ENCODE data around the gene NKX2-3.

NKX2-3 gene

GRCh38 chr10:99526861-99527504, 5.8 kb upstream of the NKX2-3 start:
- DNase-seq (ENCODE audit: low spot score) = no peak

- no peak for DNase-seq (ENCODE audit: low spot score)
These were observed 4.9 kb upstream of the NKX2-3 start for GRCh38 chr10:99527526-99528493.

- DNase-seq (ENCODE audit: low spot score) = no peak
These were observed 4.0 kb upstream of the NKX2-3 start for GRCh38 chr10:99528494-99529441.

- no peak for DNase-seq (ENCODE audit: low spot score)
These were observed 3.1 kb upstream of the NKX2-3 start for GRCh38 chr10:99529591-99530107.

GRCh38 chr10:99530108-99531025, 2.4 kb upstream of the NKX2-3 start:
- no peak for DNase-seq (ENCODE audit: low spot score)

GRCh38 chr10:99531026-99531695, 1.6 kb upstream of the NKX2-3 start:
- no peak for DNase-seq (ENCODE audit: low spot score)

- DNase-seq (ENCODE audit: low spot score) = no peak
These were observed 797 bp upstream of the NKX2-3 start for GRCh38 chr10:99531696-99532593.

GRCh38 chr10:99533496-99534449, 1.0 kb downstream of the NKX2-3 start:
- no peak for DNase-seq (ENCODE audit: low spot score)

GRCh38 chr10:99534450-99534938, 1.8 kb downstream of the NKX2-3 start:
- no peak for DNase-seq (ENCODE audit: low spot score)

GRCh38 chr10:99534939-99535763, 2.4 kb downstream of the NKX2-3 start:
- DNase-seq (ENCODE audit: low spot score) = no peak

- DNase-seq (ENCODE audit: low spot score) = no peak
These were observed 3.1 kb downstream of the NKX2-3 start for GRCh38 chr10:99535764-99536337.

GRCh38 chr10:99536338-99537085, 3.8 kb downstream of the NKX2-3 start:
- no peak for DNase-seq (ENCODE audit: low spot score)

GRCh38 chr10:99537086-99537988, 4.6 kb downstream of the NKX2-3 start:
- no peak for DNase-seq (ENCODE audit: low spot score)

- no peak for DNase-seq (ENCODE audit: low spot score)
These were observed 5.5 kb downstream of the NKX2-3 start for GRCh38 chr10:99537989-99538917.

Measured in hematopoietic multipotent progenitor cell treated with erythropoietin and hydrocortisone succinate and interleukin-3 and kit ligand, for 15 days (in vitro differentiated cells).